Endothelial cell of coronary artery (primary cell): ENCODE data around the gene C11orf58. TPM values are rescaled to one million over a fixed set of nuclear protein-coding genes. Genes with fewer than 3 reads are reported as not detected.

Source experiments
- total RNA-seq: library from RNA; depleted of rRNA; stranded (reverse); fragments of >200 nt; gene quantifications from 2 replicates; pipeline ENCODE4 v1.2.3, GENCODE V29; 2014

Gene C11orf58
- 229 and 255 TPM in 2 replicates for total RNA-seq

DNA sequence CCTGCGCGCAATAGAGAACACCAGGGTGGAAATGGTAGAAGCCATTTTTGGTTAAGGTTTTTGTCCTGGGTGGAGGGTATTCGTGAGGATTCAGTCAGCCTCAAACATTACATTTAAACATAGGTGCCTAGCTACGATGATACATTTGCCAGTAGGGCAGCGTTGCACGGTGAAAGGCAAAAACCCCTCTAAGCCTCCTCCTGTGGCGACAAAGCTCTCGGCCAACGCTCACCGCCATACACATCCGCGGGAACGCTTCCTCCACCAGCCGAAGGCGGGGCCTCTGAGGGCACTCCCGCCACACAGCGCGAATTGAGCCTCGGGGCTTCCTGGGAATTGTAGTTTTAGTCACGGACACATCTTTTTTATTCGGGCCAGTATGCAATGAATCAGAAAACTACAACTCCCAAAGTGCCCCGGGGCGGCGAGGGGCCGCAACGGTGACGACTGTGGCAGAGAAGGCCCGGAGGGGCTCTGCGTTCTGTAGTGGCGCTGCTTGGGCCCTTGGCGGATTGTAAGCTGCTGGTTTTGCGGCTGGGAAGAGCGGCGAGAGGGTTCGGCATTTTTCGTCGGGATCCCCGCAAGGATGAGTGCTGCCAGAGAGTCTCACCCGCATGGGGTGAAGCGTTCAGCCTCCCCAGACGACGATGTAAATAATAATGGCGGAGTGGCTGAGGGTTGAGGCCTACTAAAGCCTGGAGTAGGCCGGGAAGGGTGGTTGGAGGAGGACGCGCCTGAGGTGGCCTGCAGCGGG lies at the start of gene C11orf58:
TSS of gene C11orf58 (plus strand) at position 455 of the 754 bp plus-strand sequence. CDS start at position 587, 132 bp downstream.

